Trophoblast cell (in vitro differentiated cells and primary cell): ENCODE measurements around the gene G3BP2.

Source experiments
- DNase-seq, 2 donors: peaks; one replicate each; pipeline ENCODE4 v3.0.0-alpha.2; 2016
- H2AFZ ChIP-seq: 2 replicates; pipeline ENCODE4 v1.6.1; 2013; ENCODE audit warnings: low read length, moderate library complexity, mild to moderate bottlenecking; ENCODE audit not compliant: insufficient read depth, poor library complexity
- H2AK5ac ChIP-seq: 2 replicates; pipeline ENCODE4 v1.6.1; 2013; ENCODE audit warnings: mild to moderate bottlenecking, low read length
- H2BK120ac ChIP-seq: 2 replicates; pipeline ENCODE4 v1.6.1; 2013; ENCODE audit warnings: low read length, mild to moderate bottlenecking, moderate library complexity; ENCODE audit not compliant: insufficient read depth, poor library complexity
- H2BK12ac ChIP-seq: 2 replicates; pipeline ENCODE4 v1.6.1; 2013; ENCODE audit warnings: mild to moderate bottlenecking, low read length, moderate library complexity
- H2BK5ac ChIP-seq: 2 replicates; pipeline ENCODE4 v1.6.1; 2013; ENCODE audit warnings: low read length, low read depth, moderate library complexity, mild to moderate bottlenecking; ENCODE audit not compliant: poor library complexity
- H3K14ac ChIP-seq: 2 replicates; pipeline ENCODE4 v1.6.1; 2013; ENCODE audit warnings: mild to moderate bottlenecking, low read length
- H3K18ac ChIP-seq: 2 replicates; pipeline ENCODE4 v1.6.1; 2013; ENCODE audit warnings: mild to moderate bottlenecking, low read length
- H3K23ac ChIP-seq: 2 replicates; pipeline ENCODE4 v1.6.1; 2013; ENCODE audit warnings: low read length
- H3K27ac ChIP-seq: 2 replicates; pipeline ENCODE4 v1.5.1; 2013; ENCODE audit warnings: low read depth, mild to moderate bottlenecking, inconsistent platforms, low read length, moderate library complexity
- H3K27me3 ChIP-seq: 2 replicates; pipeline ENCODE4 v1.6.1; 2013; ENCODE audit warnings: inconsistent platforms, mild to moderate bottlenecking, low read length, moderate library complexity; ENCODE audit not compliant: insufficient read depth
- H3K36me3 ChIP-seq, 2 experiments: 1 replicate in 1 of 2; 2 replicates in 1 of 2; pipeline ENCODE4 v1.6.1; 2013; ENCODE audit warnings: low read length in 2 of 2, mild to moderate bottlenecking in 2 of 2, moderate library complexity in 1 of 2; ENCODE audit not compliant: insufficient read depth in 2 of 2, control insufficient read depth in 1 of 2
- H3K4ac ChIP-seq: 2 replicates; pipeline ENCODE4 v1.6.1; 2013; ENCODE audit warnings: low read depth, mild to moderate bottlenecking, low read length, moderate library complexity
- H3K4me1 ChIP-seq, 2 experiments: 1 replicate in 1 of 2; 2 replicates in 1 of 2; pipeline ENCODE4 v1.6.1; 2013; ENCODE audit warnings: low read length in 2 of 2, mild to moderate bottlenecking in 2 of 2, moderate library complexity in 1 of 2; ENCODE audit not compliant: insufficient read depth in 2 of 2, control insufficient read depth in 1 of 2
- H3K4me2 ChIP-seq: 2 replicates; pipeline ENCODE4 v1.6.1; 2013; ENCODE audit warnings: inconsistent platforms, mild to moderate bottlenecking, low read length, moderate library complexity
- H3K4me3 ChIP-seq: 2 replicates; pipeline ENCODE4 v1.5.1; 2013; ENCODE audit warnings: mild to moderate bottlenecking, low read depth, low read length, inconsistent platforms
- H3K79me1 ChIP-seq: one replicate; pipeline ENCODE4 v1.6.1; 2013; ENCODE audit warnings: low read length
- H3K79me2 ChIP-seq: 2 replicates; pipeline ENCODE4 v1.6.1; 2013; ENCODE audit warnings: low read length, mild to moderate bottlenecking; ENCODE audit not compliant: control insufficient read depth, insufficient read depth, poor library complexity
- H3K9ac ChIP-seq: 2 replicates; pipeline ENCODE4 v1.6.1; 2013; ENCODE audit warnings: mild to moderate bottlenecking, low read length
- H3K9me3 ChIP-seq: 2 replicates; pipeline ENCODE4 v1.6.1; 2013; ENCODE audit warnings: low read depth, mild to moderate bottlenecking, control low read depth, inconsistent platforms, low read length; ENCODE audit not compliant: insufficient read depth
- H4K12ac ChIP-seq: 2 replicates; pipeline ENCODE4 v1.6.1; 2013; ENCODE audit warnings: low read depth, mild to moderate bottlenecking, low read length, moderate library complexity
- H4K8ac ChIP-seq: 2 replicates; pipeline ENCODE4 v1.6.1; 2013; ENCODE audit warnings: low read depth, mild to moderate bottlenecking, low read length, moderate library complexity
- H4K91ac ChIP-seq: one replicate; pipeline ENCODE4 v1.6.1; 2013; ENCODE audit warnings: low read depth, mild to moderate bottlenecking, low read length, moderate library complexity
- WGBS: extraction: QIAGEN DNeasy Blood & Tissue Kit; methylation state at CpG from one replicate; pipeline ENCODE4 v1.1.7; 2013; ENCODE audit warnings: missing lambda C conversion rate; ENCODE audit not compliant: insufficient read length, insufficient coverage; ENCODE audit errors: extremely low coverage; 5-methylcytosine and 5-hydroxymethylcytosine counted together

The G3BP2 gene

DNA sequence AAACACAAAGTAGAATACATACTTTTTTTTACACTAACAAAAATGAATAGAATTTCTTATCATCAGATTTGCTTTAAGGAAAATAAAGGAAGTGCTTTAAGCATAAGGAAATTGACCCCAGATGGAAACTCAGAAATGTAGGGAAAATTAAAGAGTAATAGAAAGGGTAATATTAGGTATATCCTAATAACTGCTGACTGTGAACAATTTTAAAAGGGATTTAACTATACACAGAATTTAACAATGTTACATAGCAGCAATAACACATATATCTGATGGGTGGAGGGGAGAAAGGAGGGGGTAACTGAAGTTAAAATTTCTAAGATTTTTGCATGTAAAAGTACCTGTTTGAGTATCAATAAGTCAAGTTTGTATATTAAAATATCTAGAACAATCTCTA, 51.5 kb downstream of the G3BP2 start:
- no peak overlapping the region for H4K91ac ChIP-seq
- H3K4ac ChIP-seq, result no peak overlapping the region
- no peak overlapping the region for H2BK5ac ChIP-seq
- DNase-seq, result no peak
- H3K4me2 ChIP-seq, result no peak overlapping the region
- H3K18ac ChIP-seq, result no peak overlapping the region
- H3K4me1 ChIP-seq, result no peaks in the 10 kb centered on the region
- H4K12ac ChIP-seq, result no peak overlapping the region
- H2BK120ac ChIP-seq, result no peak overlapping the region
- H3K9me3 ChIP-seq, result no peaks in the 10 kb centered on the region
- H2AK5ac ChIP-seq, result no peak overlapping the region
- no peak overlapping the region for H3K4me3 ChIP-seq
- H3K14ac ChIP-seq, result no peak overlapping the region
- H2AFZ ChIP-seq, result no peak overlapping the region
- H4K8ac ChIP-seq, result no peak overlapping the region
- H3K27me3 ChIP-seq, result no peaks in the 10 kb centered on the region
- H3K27ac ChIP-seq, result no peak overlapping the region
- no peaks in the 10 kb centered on the region for H3K79me2 ChIP-seq
- H3K79me1 ChIP-seq, result no peaks in the 10 kb centered on the region
- no peak overlapping the region for H2BK12ac ChIP-seq
- no peak overlapping the region for H3K9ac ChIP-seq
- no peaks in the 10 kb centered on the region for H3K36me3 ChIP-seq
- no peak overlapping the region for H3K23ac ChIP-seq

DNA sequence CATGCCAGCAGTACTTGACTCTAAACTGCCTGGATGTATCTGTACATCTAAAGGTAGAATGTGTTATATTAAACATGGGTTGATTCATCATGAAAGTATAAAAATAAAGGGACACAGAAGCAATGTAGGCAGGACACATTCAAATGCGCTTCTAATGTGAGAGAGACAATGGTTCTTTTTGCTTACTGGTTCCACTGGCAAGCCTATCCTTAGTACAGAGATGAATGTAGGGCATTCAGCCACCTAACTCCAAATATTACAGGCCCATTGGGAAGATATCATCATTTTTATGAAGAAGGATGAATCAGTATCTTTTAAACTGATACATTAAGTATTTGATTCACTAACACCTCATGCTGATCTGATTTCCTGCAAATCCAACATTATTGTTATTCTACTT, 60.9 kb downstream of the G3BP2 start:
- no peak overlapping the region for H3K18ac ChIP-seq
- no peak overlapping the region for H2BK120ac ChIP-seq
- no peaks in the 10 kb centered on the region for H3K4me1 ChIP-seq
- no peak overlapping the region for H2BK12ac ChIP-seq
- no peaks in the 10 kb centered on the region for H3K79me1 ChIP-seq
- no peak overlapping the region for H2AK5ac ChIP-seq
- H3K4me2 ChIP-seq, result no peak overlapping the region
- H4K91ac ChIP-seq, result no peak overlapping the region
- H3K79me2 ChIP-seq, result no peaks in the 10 kb centered on the region
- H3K4me3 ChIP-seq, result no peak overlapping the region
- H4K8ac ChIP-seq, result no peak overlapping the region
- H3K23ac ChIP-seq, result no peak overlapping the region
- H2BK5ac ChIP-seq, result no peak overlapping the region
- no peak overlapping the region for H3K4ac ChIP-seq
- H3K9me3 ChIP-seq, result no peaks in the 10 kb centered on the region
- no peaks in the 10 kb centered on the region for H3K36me3 ChIP-seq
- DNase-seq, result no peak
- no peak overlapping the region for H2AFZ ChIP-seq
- H4K12ac ChIP-seq, result no peak overlapping the region
- WGBS, result no CpG with 5 or more reads among the region's 1 CpG
- no peak overlapping the region for H3K27ac ChIP-seq
- no peak overlapping the region for H3K14ac ChIP-seq
- H3K9ac ChIP-seq, result no peak overlapping the region
- H3K27me3 ChIP-seq, result no peaks in the 10 kb centered on the region

DNA sequence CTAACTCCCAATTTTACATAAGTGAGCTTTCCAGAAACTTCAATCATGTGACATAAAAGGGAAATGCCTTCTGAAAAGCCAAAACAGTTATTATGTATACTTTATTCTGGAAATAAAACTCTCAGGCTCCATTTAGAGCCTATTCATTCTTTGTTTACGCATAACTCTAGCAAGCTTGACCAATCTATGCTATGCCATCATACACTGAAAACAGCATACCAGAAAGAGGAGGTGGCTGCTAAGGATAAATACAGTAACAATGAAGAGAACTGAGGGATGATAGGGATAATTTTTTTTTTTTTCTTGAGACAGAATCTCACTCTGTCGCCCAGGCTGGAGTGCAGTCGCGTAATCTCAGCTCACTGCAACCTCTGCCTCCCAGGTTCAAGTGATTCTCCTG, 67.3 kb downstream of the G3BP2 start:
- no peak overlapping the region for H3K27ac ChIP-seq
- no peak overlapping the region for H2BK120ac ChIP-seq
- no peaks in the 10 kb centered on the region for H3K79me1 ChIP-seq
- H2AK5ac ChIP-seq, result no peak overlapping the region
- no peak for DNase-seq
- H3K4me3 ChIP-seq, result no peak overlapping the region
- H4K8ac ChIP-seq, result no peak overlapping the region
- H3K4me2 ChIP-seq, result no peak overlapping the region
- no peak overlapping the region for H2BK5ac ChIP-seq
- H3K79me2 ChIP-seq, result no peaks in the 10 kb centered on the region
- H3K9ac ChIP-seq, result no peak overlapping the region
- no peak overlapping the region for H3K14ac ChIP-seq
- H3K36me3 ChIP-seq, result no peaks in the 10 kb centered on the region
- H3K4ac ChIP-seq, result no peak overlapping the region
- H3K4me1 ChIP-seq, result no peaks in the 10 kb centered on the region
- H3K23ac ChIP-seq, result no peak overlapping the region
- no peaks in the 10 kb centered on the region for H3K9me3 ChIP-seq
- H3K27me3 ChIP-seq, result no peaks in the 10 kb centered on the region
- no CpG with 5 or more reads among the region's 4 CpGs for WGBS
- H2AFZ ChIP-seq, result no peak overlapping the region
- H4K12ac ChIP-seq, result no peak overlapping the region
- H3K18ac ChIP-seq, result no peak overlapping the region
- H2BK12ac ChIP-seq, result no peak overlapping the region
- H4K91ac ChIP-seq, result no peak overlapping the region

DNA sequence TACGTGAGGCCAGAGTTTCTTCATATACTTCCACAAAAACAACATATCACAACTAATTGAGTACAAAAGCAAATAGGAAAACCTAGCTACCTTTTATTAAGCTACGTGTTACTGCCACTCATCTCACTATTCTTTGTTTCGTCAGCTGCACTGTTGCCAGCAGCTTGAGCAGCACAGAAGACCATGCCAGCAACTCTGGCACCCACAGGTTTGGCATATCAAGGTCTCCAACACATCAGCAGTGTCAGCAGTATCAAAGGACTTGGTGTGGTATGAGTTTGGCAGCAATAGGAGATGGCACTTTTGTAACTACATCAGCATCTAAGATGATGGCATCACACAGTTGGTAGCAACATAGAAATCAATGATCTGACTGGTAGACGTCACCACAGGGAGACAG, 73.6 kb downstream of the G3BP2 start:
- Histone ChIP-seq H3K36me3 (no peaks in the 10 kb centered on the region), H3K4me1 (no peaks in the 10 kb centered on the region), H3K27ac (no peak overlapping the region), H3K9me3 (no peaks in the 10 kb centered on the region), H4K12ac (no peak overlapping the region), H3K27me3 (no peaks in the 10 kb centered on the region), H4K91ac (no peak overlapping the region), H4K8ac (no peak overlapping the region), H2BK120ac (no peak overlapping the region), H2BK12ac (no peak overlapping the region), H2BK5ac (no peak overlapping the region), H3K14ac (no peak overlapping the region), H3K4me2 (no peak overlapping the region), H3K79me1 (no peaks in the 10 kb centered on the region), H3K79me2 (no peaks in the 10 kb centered on the region), H3K23ac (no peak overlapping the region), H2AK5ac (peak overlapping the region; percentile 37), H3K9ac (no peak overlapping the region), H3K18ac (no peak overlapping the region), H2AFZ (no peak overlapping the region), H3K4me3 (no peak overlapping the region), H3K4ac (no peak overlapping the region)
- WGBS, result no CpG with 5 or more reads among the region's 4 CpGs
- no peak for DNase-seq

DNA sequence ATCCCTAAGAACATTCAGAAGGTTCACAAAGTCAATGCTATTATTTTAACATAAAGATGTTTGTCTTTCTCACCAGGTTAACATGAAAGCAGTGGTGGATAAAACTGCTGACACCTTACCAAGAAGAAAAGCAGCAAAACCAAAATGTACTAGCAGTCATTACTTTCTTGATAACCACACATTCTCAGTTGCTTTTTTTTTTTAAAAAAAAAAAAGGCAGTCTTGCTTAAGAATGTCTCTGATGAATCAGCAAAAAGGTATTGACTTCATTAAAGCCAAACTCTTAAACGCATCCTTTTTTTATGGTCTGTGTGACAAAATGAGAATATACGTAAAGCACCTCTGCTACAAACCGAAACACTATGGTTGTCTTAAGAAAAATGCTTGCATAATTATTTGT, 74.8 kb downstream of the G3BP2 start:
- H2BK120ac ChIP-seq, result no peak overlapping the region
- no peaks in the 10 kb centered on the region for H3K36me3 ChIP-seq
- no peaks in the 10 kb centered on the region for H3K9me3 ChIP-seq
- H3K4me2 ChIP-seq, result no peak overlapping the region
- H3K4ac ChIP-seq, result no peak overlapping the region
- no peak overlapping the region for H3K14ac ChIP-seq
- no peak overlapping the region for H4K12ac ChIP-seq
- no peaks in the 10 kb centered on the region for H3K79me2 ChIP-seq
- no peaks in the 10 kb centered on the region for H3K79me1 ChIP-seq
- WGBS, result no CpG with 5 or more reads among the region's 3 CpGs
- H2AK5ac ChIP-seq, result no peak overlapping the region
- H2BK5ac ChIP-seq, result no peak overlapping the region
- no peak overlapping the region for H3K4me3 ChIP-seq
- H3K4me1 ChIP-seq, result no peaks in the 10 kb centered on the region
- H2AFZ ChIP-seq, result no peak overlapping the region
- no peaks in the 10 kb centered on the region for H3K27me3 ChIP-seq
- no peak overlapping the region for H4K8ac ChIP-seq
- no peak overlapping the region for H3K27ac ChIP-seq
- peak in 1 of 2 donors; percentile 21 for DNase-seq
- no peak overlapping the region for H3K18ac ChIP-seq
- H2BK12ac ChIP-seq, result no peak overlapping the region
- H3K9ac ChIP-seq, result no peak overlapping the region
- no peak overlapping the region for H4K91ac ChIP-seq
- H3K23ac ChIP-seq, result no peak overlapping the region
